ENCODE results near the gene PAQR7. TPM values are rescaled to one million over a fixed set of nuclear protein-coding genes. Genes with fewer than 3 reads are reported as not detected.
"Not testable (repeated sequence)": the region's sequence is repeated elsewhere in the genome, so short reads cannot be mapped to it uniquely, and the experiment has no call there.

Gene PAQR7
- total and polyA plus RNA-seq, 2 experiments from 2014 or later, result 4.0 to 5.2 TPM

DNA sequence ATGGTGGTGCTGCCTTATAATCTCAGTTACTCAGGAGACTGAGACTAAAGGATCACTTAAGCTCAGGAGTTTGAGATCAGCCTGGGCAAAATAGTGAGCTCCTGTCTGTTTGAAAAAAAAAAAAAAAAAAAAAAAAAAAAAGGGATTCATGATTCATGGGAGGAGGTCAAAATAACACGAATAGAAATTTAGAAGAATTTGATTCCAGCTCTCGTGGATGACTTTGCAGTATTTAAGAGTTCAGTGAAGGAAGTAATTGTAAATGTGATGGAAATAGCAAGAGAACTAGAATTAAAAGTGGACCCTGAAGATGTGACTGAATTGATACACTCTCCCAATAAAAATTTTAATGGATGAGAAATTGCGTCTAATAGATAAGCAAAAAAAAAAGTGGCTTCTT lies 32.0 kb downstream of the PAQR7 start:
- H3K79me2 ChIP-seq (replicated peaks; ENCODE audit: insufficient read depth), result peaks cover 98% of the 10 kb centered on the region
- ATAC-seq, result no peak

DNA sequence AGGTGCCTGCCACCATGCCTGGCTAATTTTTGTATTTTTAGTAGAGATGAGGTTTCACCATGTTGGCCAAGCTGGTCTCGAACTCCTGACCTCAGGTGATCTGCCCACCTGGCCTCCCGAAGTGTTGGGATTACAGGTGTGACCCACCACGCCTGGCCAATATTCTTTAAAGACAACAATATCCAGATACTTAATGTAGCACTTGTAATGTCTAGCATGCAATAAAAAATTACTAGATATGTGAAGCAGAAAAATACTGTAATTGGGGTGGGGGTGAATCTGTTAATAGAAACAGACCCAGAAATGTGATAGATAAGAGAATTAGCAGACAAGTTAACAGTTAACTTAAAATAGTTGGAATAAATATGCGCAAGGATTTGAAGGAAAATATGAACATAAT lies 35.7 kb downstream of the PAQR7 start:
- H3K27me3 ChIP-seq (ENCODE audit: insufficient read depth); H3K4me3 Mint-ChIP-seq; ATAC-seq; DNase-seq (ENCODE audit: low spot score); H3K4me1 ChIP-seq (ENCODE audit: insufficient read depth); H3K9me2 ChIP-seq (ENCODE audit: insufficient read depth); H3F3A ChIP-seq (replicated peaks; ENCODE audit: low read depth); H3K9me3 Mint-ChIP-seq; H3K4me3 ChIP-seq; H3K4me2 ChIP-seq; H3K4me1 Mint-ChIP-seq; H3K27ac ChIP-seq (ENCODE audit: low read depth); H2AFZ ChIP-seq; H3K27ac Mint-ChIP-seq; H3K27me3 Mint-ChIP-seq (ENCODE audit: insufficient read depth, low read depth, poor library complexity): not testable (repeated sequence)
- peaks cover 19% of the 10 kb centered on the region for H3K36me3 Mint-ChIP-seq (ENCODE audit: low read depth)
- H3K36me3 ChIP-seq (ENCODE audit: insufficient read depth), result peaks cover 22% of the 10 kb centered on the region
- H3K79me2 ChIP-seq (replicated peaks; ENCODE audit: insufficient read depth), result peaks cover 63% of the 10 kb centered on the region
- H4K20me1 ChIP-seq (replicated peaks; ENCODE audit: insufficient read depth), result peaks cover 46% of the 10 kb centered on the region

More for the DNA sequence above, 32.0 kb downstream of the PAQR7 start:
- H3K4me2 ChIP-seq, result no peak overlapping the region
- peaks cover 36% of the 10 kb centered on the region; the same call in 1 of the 2 replicates for H4K20me1 ChIP-seq (replicated peaks; ENCODE audit: insufficient read depth)
- TF ChIP-seq, protein P1, sequence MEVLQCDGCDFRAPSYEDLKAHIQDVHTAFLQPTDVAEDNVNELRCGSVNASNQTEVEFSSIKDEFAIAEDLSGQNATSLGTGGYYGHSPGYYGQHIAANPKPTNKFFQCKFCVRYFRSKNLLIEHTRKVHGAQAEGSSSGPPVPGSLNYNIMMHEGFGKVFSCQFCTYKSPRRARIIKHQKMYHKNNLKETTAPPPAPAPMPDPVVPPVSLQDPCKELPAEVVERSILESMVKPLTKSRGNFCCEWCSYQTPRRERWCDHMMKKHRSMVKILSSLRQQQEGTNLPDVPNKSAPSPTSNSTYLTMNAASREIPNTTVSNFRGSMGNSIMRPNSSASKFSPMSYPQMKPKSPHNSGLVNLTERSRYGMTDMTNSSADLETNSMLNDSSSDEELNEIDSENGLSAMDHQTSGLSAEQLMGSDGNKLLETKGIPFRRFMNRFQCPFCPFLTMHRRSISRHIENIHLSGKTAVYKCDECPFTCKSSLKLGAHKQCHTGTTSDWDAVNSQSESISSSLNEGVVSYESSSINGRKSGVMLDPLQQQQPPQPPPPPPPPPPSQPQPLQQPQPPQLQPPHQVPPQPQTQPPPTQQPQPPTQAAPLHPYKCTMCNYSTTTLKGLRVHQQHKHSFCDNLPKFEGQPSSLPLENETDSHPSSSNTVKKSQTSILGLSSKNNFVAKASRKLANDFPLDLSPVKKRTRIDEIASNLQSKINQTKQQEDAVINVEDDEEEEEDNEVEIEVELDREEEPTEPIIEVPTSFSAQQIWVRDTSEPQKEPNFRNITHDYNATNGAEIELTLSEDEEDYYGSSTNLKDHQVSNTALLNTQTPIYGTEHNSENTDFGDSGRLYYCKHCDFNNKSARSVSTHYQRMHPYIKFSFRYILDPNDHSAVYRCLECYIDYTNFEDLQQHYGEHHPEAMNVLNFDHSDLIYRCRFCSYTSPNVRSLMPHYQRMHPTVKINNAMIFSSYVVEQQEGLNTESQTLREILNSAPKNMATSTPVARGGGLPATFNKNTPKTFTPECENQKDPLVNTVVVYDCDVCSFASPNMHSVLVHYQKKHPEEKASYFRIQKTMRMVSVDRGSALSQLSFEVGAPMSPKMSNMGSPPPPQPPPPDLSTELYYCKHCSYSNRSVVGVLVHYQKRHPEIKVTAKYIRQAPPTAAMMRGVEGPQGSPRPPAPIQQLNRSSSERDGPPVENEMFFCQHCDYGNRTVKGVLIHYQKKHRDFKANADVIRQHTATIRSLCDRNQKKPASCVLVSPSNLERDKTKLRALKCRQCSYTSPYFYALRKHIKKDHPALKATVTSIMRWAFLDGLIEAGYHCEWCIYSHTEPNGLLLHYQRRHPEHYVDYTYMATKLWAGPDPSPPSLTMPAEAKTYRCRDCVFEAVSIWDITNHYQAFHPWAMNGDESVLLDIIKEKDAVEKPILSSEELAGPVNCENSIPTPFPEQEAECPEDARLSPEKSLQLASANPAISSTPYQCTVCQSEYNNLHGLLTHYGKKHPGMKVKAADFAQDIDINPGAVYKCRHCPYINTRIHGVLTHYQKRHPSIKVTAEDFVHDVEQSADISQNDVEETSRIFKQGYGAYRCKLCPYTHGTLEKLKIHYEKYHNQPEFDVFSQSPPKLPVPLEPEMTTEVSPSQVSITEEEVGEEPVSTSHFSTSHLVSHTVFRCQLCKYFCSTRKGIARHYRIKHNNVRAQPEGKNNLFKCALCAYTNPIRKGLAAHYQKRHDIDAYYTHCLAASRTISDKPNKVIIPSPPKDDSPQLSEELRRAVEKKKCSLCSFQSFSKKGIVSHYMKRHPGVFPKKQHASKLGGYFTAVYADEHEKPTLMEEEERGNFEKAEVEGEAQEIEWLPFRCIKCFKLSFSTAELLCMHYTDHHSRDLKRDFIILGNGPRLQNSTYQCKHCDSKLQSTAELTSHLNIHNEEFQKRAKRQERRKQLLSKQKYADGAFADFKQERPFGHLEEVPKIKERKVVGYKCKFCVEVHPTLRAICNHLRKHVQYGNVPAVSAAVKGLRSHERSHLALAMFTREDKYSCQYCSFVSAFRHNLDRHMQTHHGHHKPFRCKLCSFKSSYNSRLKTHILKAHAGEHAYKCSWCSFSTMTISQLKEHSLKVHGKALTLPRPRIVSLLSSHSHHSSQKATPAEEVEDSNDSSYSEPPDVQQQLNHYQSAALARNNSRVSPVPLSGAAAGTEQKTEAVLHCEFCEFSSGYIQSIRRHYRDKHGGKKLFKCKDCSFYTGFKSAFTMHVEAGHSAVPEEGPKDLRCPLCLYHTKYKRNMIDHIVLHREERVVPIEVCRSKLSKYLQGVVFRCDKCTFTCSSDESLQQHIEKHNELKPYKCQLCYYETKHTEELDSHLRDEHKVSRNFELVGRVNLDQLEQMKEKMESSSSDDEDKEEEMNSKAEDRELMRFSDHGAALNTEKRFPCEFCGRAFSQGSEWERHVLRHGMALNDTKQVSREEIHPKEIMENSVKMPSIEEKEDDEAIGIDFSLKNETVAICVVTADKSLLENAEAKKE (CRISPR knock-in tag; IDR thresholded peaks at IDR 0.05), result no peak
- no peak for TF ChIP-seq NANOG (IDR thresholded peaks at IDR 0.05; ENCODE audit: borderline replicate concordance)
- TF ChIP-seq, protein P2, sequence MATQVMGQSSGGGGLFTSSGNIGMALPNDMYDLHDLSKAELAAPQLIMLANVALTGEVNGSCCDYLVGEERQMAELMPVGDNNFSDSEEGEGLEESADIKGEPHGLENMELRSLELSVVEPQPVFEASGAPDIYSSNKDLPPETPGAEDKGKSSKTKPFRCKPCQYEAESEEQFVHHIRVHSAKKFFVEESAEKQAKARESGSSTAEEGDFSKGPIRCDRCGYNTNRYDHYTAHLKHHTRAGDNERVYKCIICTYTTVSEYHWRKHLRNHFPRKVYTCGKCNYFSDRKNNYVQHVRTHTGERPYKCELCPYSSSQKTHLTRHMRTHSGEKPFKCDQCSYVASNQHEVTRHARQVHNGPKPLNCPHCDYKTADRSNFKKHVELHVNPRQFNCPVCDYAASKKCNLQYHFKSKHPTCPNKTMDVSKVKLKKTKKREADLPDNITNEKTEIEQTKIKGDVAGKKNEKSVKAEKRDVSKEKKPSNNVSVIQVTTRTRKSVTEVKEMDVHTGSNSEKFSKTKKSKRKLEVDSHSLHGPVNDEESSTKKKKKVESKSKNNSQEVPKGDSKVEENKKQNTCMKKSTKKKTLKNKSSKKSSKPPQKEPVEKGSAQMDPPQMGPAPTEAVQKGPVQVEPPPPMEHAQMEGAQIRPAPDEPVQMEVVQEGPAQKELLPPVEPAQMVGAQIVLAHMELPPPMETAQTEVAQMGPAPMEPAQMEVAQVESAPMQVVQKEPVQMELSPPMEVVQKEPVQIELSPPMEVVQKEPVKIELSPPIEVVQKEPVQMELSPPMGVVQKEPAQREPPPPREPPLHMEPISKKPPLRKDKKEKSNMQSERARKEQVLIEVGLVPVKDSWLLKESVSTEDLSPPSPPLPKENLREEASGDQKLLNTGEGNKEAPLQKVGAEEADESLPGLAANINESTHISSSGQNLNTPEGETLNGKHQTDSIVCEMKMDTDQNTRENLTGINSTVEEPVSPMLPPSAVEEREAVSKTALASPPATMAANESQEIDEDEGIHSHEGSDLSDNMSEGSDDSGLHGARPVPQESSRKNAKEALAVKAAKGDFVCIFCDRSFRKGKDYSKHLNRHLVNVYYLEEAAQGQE (IDR thresholded peaks at IDR 0.05; ENCODE audit: unreplicated experiment), result no peak
- no peak for TF ChIP-seq JUNB (IDR thresholded peaks at IDR 0.05; ENCODE audit: unreplicated experiment)
- no peak for TF ChIP-seq STAT1 (IDR thresholded peaks at IDR 0.05; ENCODE audit: unreplicated experiment)
- no peak for DNase-seq (ENCODE audit: low spot score)
- Mint-ChIP-seq H3K36me3 (ENCODE audit: low read depth) (no peaks in the 10 kb centered on the region), H3K4me1 (peaks cover under 1% of the 10 kb centered on the region; the same call in 1 of the 3 replicates), H3K9me3 (no peaks in the 10 kb centered on the region), H3K4me3 (no peak overlapping the region), H3K27me3 (ENCODE audit: insufficient read depth, low read depth, poor library complexity) (peaks cover 2% of the 10 kb centered on the region), H3K27ac (no peak overlapping the region; the same call in 1 of the 2 replicates)
- H3K4me3 ChIP-seq, result no peak overlapping the region
- H3K9me2 ChIP-seq (ENCODE audit: insufficient read depth), result no peaks in the 10 kb centered on the region
- H2AFZ ChIP-seq, result no peak overlapping the region
- no peaks in the 10 kb centered on the region for H3K27me3 ChIP-seq (ENCODE audit: insufficient read depth)
- H3K4me1 ChIP-seq (ENCODE audit: insufficient read depth), result no peaks in the 10 kb centered on the region
- no peak overlapping the region for H3K27ac ChIP-seq (ENCODE audit: low read depth)
- H3K36me3 ChIP-seq (ENCODE audit: insufficient read depth), result 0 out of 2 replicates have a peak, but pooled peaks cover 2% of the 10 kb centered on the region
- H3F3A ChIP-seq (replicated peaks; ENCODE audit: low read depth), result no peaks in the 10 kb centered on the region

All from GM23338 (cell line).